Inferior parietal cortex (tissue), 1 donor: ENCODE measurements around the gene PCLO.
"Not testable (repeated sequence)": the region's sequence is repeated elsewhere in the genome, so short reads cannot be mapped to it uniquely, and the experiment has no call there.

Experiments
- DNase-seq: peaks from one replicate; pipeline ENCODE4 v3.0.0-alpha.2; 2016; ENCODE audit errors: extremely low spot score

Gene PCLO

DNA sequence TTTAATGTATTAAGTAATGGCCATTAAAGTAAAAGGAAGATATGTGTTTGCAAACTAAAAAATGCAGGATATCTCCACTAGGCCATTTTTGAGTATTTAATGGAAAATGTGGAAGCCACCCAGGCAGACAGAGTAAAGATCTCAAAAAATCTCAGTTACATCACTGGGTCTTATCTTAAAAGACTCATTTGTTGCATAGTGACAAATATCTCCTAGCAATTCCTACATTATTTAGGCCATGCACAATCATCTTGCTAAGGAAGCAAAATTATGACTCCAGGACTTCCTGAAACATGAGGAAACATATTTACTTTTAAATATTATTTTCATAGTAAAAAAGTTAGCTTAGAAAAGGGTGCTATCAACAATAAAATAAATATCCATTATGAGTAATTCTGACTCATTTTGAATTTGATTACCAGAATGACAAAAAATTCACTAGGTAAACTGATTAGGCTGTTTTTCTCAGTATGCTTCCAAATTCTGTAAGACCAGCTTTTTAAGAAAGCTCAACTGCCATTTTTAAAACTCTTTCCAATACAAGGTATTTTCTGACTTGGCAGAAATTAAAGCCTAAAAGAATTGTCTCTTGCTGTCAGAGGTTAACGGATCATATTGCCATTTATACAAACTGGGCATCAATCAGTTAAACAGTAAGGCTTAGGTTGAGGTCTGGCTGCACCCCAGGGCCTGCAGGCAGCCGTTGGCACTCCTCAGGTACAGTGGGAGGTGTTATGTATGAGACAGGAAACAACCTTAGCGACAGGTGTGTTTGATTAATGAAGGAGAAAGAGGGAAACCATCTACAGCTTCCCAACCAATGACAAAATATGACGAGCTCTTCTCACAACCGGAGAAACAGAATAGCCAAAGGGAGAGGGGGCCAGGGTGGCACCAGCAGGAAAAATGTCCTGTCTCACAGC is 31.8 kb downstream of the PCLO start:
- DNase-seq, result no peak

DNA sequence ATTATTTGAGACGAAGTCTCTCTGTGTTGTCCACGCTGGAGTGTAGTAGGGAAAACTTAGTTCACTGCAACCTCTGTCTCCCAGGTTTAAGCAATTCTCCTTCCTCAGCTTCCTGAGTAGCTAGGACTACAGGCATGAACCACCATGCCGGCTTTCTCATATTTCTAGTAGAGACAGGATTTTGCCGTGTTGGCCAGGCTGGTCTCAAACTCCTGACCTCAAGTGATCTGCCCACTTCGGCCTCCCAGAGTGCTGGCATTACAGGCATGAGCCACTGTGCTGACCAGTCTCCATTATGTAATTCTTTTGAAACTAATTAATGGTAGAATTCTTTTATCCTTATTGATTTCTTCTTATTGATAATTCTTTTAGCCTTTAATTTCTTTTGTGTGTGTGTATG is 32.5 kb downstream of the PCLO start:
- DNase-seq, result no peak

DNA sequence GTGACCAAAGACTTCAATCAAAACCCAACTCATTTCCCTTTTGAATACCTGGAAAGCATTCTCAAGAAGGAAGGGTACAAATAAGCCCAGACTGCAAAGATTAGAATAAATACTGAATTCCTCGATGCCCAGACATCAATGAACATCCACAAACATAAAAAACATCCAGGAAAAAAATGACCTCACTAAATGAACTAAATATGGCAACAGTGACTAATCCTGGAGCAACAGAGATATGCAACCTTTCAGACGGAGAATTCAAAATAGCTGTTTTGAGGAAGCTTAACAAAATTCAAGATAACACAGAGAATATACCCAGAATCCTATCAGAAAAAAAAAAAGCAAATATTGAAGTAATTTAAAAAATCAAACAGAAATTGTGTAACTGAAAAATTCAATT is 43.2 kb downstream of the PCLO start:
- no peak for DNase-seq

- no peak for DNase-seq
These were observed 43.7 kb downstream of the PCLO start for GRCh38 chr7:83119026-83119382.

- no peak for DNase-seq
These were observed 44.2 kb downstream of the PCLO start for GRCh38 chr7:83118347-83119025.

GRCh38 chr7:83117466-83117865 is 45.2 kb downstream of the PCLO start:
- DNase-seq, result no peak

- DNase-seq, result no peak
These were observed 51.3 kb downstream of the PCLO start for GRCh38 chr7:83111391-83111790.

DNA sequence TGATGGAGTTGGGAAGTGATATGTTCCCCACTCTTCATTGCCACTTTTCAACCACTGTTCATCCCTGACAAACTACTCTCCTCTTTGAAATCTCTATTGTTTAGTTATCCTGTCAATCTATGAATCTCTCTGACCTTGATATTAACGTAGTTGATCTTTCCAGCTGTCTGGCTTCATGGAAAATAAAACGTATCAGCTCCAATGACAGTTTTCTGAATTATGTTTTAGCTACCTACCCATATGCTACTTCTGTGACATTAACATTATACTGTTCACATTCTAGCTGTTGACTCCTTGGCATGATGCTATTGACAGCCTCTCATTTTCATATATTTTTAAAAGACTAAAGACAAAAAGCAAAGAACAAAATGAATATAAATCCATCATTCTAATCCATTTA is 53.3 kb downstream of the PCLO start:
- DNase-seq, result no peak

GRCh38 chr7:83105948-83106347 is 56.7 kb downstream of the PCLO start:
- no peak for DNase-seq

DNA sequence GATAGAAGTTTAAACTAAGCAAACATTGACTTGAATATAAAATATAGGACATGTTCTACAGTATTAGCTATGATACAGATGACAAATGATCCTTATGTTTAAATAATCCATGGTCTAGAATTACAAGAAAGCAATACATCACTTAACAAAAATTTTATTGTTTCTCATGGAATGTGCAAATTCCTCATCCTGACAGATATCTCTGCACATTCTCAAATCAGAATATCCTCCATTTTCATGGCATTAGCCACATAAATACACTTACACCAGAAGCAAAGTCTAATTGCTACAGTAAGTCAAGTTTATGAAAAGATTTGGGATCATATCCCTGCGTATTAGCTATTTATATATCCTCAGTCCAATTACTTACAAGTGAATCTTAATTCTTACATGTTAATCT is 57.6 kb downstream of the PCLO start:
- no peak for DNase-seq

DNA sequence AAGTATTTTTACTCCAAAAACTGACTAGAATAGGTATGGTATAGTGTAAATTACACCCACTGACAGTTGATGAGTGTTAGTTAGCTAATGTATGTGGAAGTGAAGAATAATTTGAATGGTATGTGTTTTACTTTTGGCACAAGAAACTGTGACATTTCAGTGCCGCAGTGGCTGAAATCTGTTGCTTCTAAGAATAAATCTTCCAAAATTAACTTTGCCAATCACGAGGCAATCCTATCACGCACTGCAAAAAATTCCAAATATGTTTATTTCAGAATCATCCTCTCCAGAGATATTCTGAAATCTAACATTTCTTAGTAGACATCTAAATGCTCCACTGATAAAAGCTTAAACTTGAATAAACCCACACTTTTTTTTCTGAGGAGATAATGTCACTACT is 61.2 kb downstream of the PCLO start:
- DNase-seq, result peak; percentile 53

DNA sequence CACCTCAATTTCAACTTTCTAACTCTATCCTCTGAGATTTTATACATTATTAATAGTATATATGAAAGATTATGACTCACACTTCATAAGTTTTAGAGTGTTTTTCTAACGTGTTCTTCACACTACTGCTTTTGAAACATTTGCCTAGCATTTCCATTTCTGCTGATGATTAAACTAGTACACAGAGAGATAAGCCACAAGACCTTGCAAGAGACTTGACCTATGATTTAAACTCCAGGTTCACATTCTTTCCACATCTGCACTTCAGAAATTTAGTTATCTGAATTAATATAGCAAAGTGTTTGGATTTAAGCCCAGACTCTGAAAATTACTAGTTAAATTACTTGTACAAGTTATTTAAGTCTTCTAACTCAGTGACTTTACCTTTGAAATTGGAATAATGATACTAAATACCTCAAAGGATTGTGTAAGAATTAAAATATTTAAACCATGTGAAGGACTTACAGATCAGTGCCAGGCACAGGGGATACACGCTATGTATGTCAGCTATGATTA is 66.6 kb downstream of the PCLO start:
- DNase-seq, result no peak

- DNase-seq, result no peak
These were observed 77.4 kb downstream of the PCLO start for GRCh38 chr7:83085299-83085698.

DNA sequence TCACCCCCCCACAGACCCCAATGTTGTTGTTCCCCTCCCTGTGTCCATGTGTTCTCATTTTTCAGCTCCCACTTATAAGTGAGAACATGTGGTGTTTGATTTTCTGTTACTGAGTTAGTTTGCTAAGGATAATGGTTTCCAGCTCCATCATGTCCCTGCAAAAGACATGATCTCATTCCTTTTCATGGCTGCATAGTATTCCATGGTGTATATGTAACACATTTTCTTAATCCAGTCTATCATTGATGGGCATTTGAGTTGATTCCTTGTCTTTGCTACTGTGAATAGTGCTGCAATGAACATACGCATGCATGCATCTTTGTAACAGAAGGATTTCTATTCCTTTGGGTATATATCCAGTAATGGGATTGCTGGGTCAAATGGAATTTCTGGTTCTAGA is 82.8 kb downstream of the PCLO start:
- not testable (repeated sequence) for DNase-seq

GRCh38 chr7:83077328-83077727 is 85.4 kb downstream of the PCLO start:
- no peak for DNase-seq

DNA sequence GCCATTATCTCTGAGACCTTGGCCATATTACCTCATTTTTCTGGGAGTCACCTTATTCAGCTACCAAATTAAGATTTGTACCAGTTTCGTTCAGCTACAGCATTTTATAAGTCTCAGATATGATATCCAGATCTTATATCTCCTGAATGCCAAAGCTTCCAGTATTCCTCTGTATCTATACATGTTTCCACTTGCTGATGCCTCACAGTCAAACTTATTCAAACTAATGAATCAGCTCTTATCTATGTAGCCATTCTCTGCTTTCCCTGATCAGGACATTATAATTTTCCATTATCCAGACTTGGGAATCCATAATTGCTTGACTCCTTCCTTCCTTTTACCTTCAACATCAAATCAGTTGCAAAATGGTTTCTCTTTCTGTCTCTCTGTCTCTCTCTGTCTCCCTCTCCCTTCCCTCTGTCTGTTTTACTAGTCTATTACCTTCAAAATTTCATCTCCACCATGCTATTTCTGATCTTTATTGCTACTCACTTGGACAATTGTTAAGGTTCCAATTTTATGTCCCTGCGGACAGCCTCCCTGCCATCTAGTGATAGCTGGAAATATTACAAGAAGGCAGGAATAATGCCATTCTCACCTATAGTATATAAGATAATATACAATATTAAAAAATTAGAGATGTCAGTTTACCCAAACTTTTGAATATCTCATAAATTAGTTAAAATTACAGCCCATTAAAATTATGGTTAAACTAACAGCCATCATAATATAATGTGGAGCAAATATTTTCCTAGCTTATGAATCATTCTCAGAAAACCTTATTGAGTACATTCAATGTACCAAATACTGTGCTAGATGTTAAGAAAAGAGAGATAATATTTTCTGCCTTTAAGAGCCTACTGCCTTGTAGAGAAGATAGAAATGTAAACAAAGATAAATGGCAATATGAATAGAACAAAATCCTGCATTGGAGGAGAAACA is 89.8 kb downstream of the PCLO start:
- no peak for DNase-seq

GRCh38 chr7:83065714-83066113 is 97.0 kb downstream of the PCLO start:
- no peak for DNase-seq

- no peak for DNase-seq
These were observed 102.5 kb downstream of the PCLO start for GRCh38 chr7:83060218-83060617.

GRCh38 chr7:83058667-83059066 is 104.0 kb downstream of the PCLO start:
- DNase-seq, result no peak

GRCh38 chr7:83055197-83055596 is 107.5 kb downstream of the PCLO start:
- no peak for DNase-seq

GRCh38 chr7:83054472-83054871 is 108.2 kb downstream of the PCLO start:
- DNase-seq, result no peak

- DNase-seq, result no peak
These were observed 108.7 kb downstream of the PCLO start for GRCh38 chr7:83053965-83054364.
